ENCODE results near the gene SRGN.

- no peak for TF ChIP-seq POLR2AphosphoS5 (IDR thresholded peaks at IDR 0.05; ENCODE audit: insufficient read depth in 1 of 2, low read depth in 1 of 2)
- no peak for TF ChIP-seq CTCF (IDR thresholded peaks at IDR 0.05)
Observed at GRCh38 chr10:69073736-69074364, 14.1 kb upstream of the SRGN start.
